Activated naive CD8-positive, alpha-beta T cell treated with anti-CD3 and anti-CD28 coated beads, Interleukin-2, amount 10 ng/mL, durations not matched to agents 7 days and 5 days (primary cell): Measurements from ENCODE around the gene SRRM2. TPM values are rescaled to one million over a fixed set of nuclear protein-coding genes. Genes with fewer than 3 reads are reported as not detected.

ENCODE experiments used
- ATAC-seq: fragments of 150-1000 bp; cut with Tn5 transposase; one replicate; pipeline ENCODE4 v1.10.0; 2021; ENCODE audit warnings: low read depth, moderate library complexity
- POLR2A ChIA-PET: fragments of 350-600 bp; sonication (Branson Sonifier 250); formaldehyde crosslinking; loops from one replicate; lab custom pipeline; 2021; ENCODE audit warnings: antibody characterized with exemption; lab: Charles Lee
- DNase-seq: peaks from one replicate; pipeline ENCODE4 v3.0.0; 2021
- H3K27ac Mint-ChIP-seq: one replicate; pipeline ENCODE4 v1.8.0; 2022; ENCODE audit warnings: mild to moderate bottlenecking, mixed read lengths
- H3K27me3 Mint-ChIP-seq: one replicate; pipeline ENCODE4 v1.8.0; 2022; ENCODE audit warnings: mild to moderate bottlenecking, moderate library complexity, mixed read lengths
- H3K36me3 Mint-ChIP-seq: one replicate; pipeline ENCODE4 v1.8.0; 2021; ENCODE audit warnings: mild to moderate bottlenecking, mixed read lengths
- H3K4me1 Mint-ChIP-seq: one replicate; pipeline ENCODE4 v1.8.0; 2021; ENCODE audit warnings: mixed read lengths
- H3K4me3 Mint-ChIP-seq: one replicate; pipeline ENCODE4 v1.8.0; 2022; ENCODE audit warnings: mild to moderate bottlenecking, moderate library complexity, mixed read lengths
- H3K9me3 Mint-ChIP-seq: one replicate; pipeline ENCODE4 v1.8.0; 2021; ENCODE audit warnings: mixed read lengths
- total RNA-seq, 2 experiments: library from RNA; stranded (reverse); gene quantifications; one replicate each; pipeline ENCODE4 v1.2.3, GENCODE V29; 2021

The SRRM2 gene
- total RNA-seq, 2 experiments from 2014 or later: 740 to 773 TPM

DNA sequence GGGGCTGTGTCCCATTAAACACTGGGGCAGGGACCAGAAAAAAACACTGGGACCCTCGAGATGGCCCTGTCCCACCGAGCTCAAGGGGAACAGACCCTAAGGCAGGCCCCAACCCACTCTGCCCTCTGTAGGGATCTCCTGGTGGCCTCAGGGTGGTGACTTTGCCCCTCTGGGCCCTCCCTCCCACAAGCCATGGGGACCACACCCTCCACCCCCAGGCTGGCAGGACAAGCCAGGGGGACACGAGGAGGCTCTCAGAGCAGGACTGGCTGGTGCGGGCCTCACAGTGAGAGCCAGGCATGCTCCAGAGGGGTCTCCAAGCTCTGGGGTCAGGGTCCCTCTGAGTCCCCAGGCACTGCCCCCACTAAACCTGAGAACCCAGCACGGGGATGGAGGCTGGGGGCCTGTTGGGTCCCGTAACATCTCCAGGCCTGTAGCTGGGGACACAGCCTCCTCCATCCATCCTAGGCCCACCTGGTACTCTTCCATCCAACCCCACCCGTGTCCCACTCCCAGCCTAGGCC lies 14.5 kb upstream of the SRRM2 start:
- H3K9me3 Mint-ChIP-seq: no peaks in the 10 kb centered on the region
- POLR2A ChIA-PET: no interaction called here
- H3K27me3 Mint-ChIP-seq: peaks cover 2% of the 10 kb centered on the region
- H3K27ac Mint-ChIP-seq: no peak overlapping the region
- no peak for ATAC-seq
- H3K4me1 Mint-ChIP-seq: peaks cover 10% of the 10 kb centered on the region
- no peak for DNase-seq
- H3K36me3 Mint-ChIP-seq: no peaks in the 10 kb centered on the region
- H3K4me3 Mint-ChIP-seq: no peak overlapping the region

DNA sequence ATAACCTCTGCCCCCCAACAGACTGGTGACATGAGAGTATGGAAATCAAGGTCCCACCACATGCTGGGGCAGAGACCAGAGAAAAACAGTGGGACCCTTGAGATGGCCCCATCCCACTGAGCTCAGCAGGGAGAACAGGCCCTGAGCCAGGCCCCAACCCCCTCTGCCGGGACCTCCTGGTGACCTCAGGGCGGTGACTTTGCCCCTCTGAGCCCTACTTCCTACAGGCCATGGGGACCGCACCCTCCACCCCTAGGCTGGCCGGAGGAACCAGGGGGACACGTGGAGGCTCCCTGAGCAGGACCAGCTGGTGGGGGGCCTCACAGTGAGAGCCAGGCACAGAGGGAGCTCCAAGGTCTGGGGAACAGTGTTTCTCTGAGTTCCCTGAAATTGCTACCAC lies 13.8 kb upstream of the SRRM2 start:
- Mint-ChIP-seq H3K27ac (peak overlapping the region; percentile 48), H3K27me3 (peaks cover 2% of the 10 kb centered on the region), H3K4me3 (no peak overlapping the region), H3K4me1 (peaks cover 10% of the 10 kb centered on the region), H3K9me3 (no peaks in the 10 kb centered on the region), H3K36me3 (no peaks in the 10 kb centered on the region)
- POLR2A ChIA-PET: interaction anchor here (2.3 kb wide), 1 partner anchor 14 kb away, joined by 12 read pairs; the partner anchor contains the start of gene SRRM2
- DNase-seq: no peak
- no peak for ATAC-seq

GRCh38 chr16:2739625-2740430 lies 12.6 kb upstream of the SRRM2 start:
- H3K4me1 Mint-ChIP-seq: peaks cover 10% of the 10 kb centered on the region
- peak; percentile 97 for ATAC-seq

GRCh38 chr16:2740476-2740875 lies 12.0 kb upstream of the SRRM2 start:
- H3K27me3 Mint-ChIP-seq: peaks cover 3% of the 10 kb centered on the region
- H3K9me3 Mint-ChIP-seq: no peaks in the 10 kb centered on the region

More at GRCh38 chr16:2739625-2740430, 12.6 kb upstream of the SRRM2 start:
- Mint-ChIP-seq H3K27me3 (peaks cover 3% of the 10 kb centered on the region), H3K9me3 (no peaks in the 10 kb centered on the region), H3K27ac (peak overlapping the region; percentile 88), H3K36me3 (no peaks in the 10 kb centered on the region), H3K4me3 (peak overlapping the region; percentile 35)
- peak; percentile 63 for DNase-seq
- POLR2A ChIA-PET: interaction anchor here (0.5 to 2.3 kb wide), 4 partner anchors 13 to 57 kb away, joined by 3 to 12 read pairs (median 3); partner anchors contain the start of genes KCTD5 and SRRM2

GRCh38 chr16:2741168-2741567 lies 11.3 kb upstream of the SRRM2 start:
- POLR2A ChIA-PET: interaction anchor here (1.3 to 2.3 kb wide), 2 partner anchors 12 to 59 kb away, joined by 3 to 12 read pairs; partner anchors contain the start of genes KCTD5 and SRRM2
- Mint-ChIP-seq H3K27ac (no peak overlapping the region), H3K4me1 (peaks cover 8% of the 10 kb centered on the region), H3K9me3 (no peaks in the 10 kb centered on the region), H3K4me3 (no peak overlapping the region), H3K36me3 (no peaks in the 10 kb centered on the region), H3K27me3 (peaks cover 3% of the 10 kb centered on the region)
- DNase-seq (no peak), ATAC-seq (no peak)

More at GRCh38 chr16:2740476-2740875, 12.0 kb upstream of the SRRM2 start:
- ATAC-seq: no peak
- Mint-ChIP-seq H3K4me3 (no peak overlapping the region), H3K27ac (peak overlapping the region; percentile 88), H3K36me3 (no peaks in the 10 kb centered on the region), H3K4me1 (peaks cover 8% of the 10 kb centered on the region)
- POLR2A ChIA-PET: interaction anchor here (0.5 to 2.3 kb wide), 3 partner anchors 12 to 27 kb away, joined by 3 to 12 read pairs (median 3); partner anchors contain the start of gene SRRM2
- no peak for DNase-seq

- no peak for DNase-seq
- no peaks in the 10 kb centered on the region for H3K36me3 Mint-ChIP-seq
- no peak for ATAC-seq
- peaks cover 8% of the 10 kb centered on the region for H3K4me1 Mint-ChIP-seq
- POLR2A ChIA-PET: no interaction called here
- H3K27ac Mint-ChIP-seq: no peak overlapping the region
- H3K4me3 Mint-ChIP-seq: no peak overlapping the region
- H3K9me3 Mint-ChIP-seq: no peaks in the 10 kb centered on the region
- peaks cover 3% of the 10 kb centered on the region for H3K27me3 Mint-ChIP-seq
Observed at GRCh38 chr16:2742323-2743006, 10.0 kb upstream of the SRRM2 start.

DNA sequence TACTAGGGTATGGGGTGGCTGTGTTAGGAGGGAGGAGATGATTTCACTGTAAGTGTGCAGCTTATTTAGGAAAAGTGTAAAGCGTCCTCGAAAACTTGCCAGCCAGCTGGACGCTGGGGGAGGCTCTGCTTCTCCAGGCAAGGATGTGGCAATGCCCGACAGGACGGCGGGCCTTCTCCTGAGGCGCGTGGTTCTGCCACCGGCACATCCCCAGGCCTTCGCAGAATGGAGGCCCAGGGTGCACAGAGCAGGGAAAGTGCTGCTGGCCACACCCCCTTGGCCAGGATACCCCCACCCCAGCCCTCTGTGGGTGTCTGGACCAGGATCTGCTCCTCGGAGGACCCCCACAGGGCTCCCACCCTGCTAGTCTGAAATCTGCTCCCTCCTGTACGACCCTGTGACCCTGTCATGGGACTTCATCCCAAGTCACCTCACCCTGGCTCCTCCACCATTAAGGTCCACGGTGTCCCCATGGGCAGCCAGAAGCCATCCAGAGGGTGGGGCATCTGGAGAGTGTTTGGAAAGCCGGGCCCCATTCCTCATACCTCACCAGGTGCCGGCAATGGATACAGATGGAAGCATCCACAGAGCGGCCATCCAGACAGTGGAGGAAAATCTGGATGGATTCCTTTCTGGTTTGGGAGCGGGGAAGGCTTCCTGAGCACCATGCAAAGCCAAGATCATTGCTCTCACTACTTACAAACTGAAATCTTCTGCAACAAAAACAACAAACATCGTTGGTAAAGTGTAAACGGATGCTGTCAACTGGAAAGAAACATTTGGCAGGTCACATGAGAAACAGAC lies 9.2 kb upstream of the SRRM2 start:
- Mint-ChIP-seq H3K27me3 (peaks cover 3% of the 10 kb centered on the region), H3K9me3 (no peaks in the 10 kb centered on the region), H3K4me1 (peaks cover 8% of the 10 kb centered on the region), H3K36me3 (no peaks in the 10 kb centered on the region), H3K27ac (no peak overlapping the region), H3K4me3 (no peak overlapping the region)
- POLR2A ChIA-PET: no interaction called here
- DNase-seq: no peak
- no peak for ATAC-seq

DNA sequence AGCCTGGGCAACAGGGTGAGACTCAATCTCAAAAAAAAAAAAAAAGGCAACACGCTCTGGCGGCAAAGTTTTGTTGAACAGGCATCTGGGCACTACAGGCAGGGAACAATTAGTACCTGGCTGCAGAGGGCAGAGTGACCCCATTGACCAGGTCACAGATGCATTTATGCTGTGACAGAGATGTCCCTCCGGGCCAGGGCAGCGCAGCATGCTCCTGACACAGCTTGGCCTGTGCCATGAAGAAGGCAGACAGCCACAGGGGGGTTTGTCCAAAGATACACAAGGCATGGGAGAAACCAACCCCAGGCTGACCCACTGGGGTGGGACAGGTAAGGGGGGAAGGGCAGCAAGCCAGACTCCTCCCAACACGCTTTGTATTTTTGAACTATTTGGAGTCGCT lies 7.7 kb upstream of the SRRM2 start:
- POLR2A ChIA-PET: interaction anchor here (0.7 kb wide), 1 partner anchor 8 kb away, joined by 3 read pairs; no protein-coding TSS in a partner anchor
- peaks cover 3% of the 10 kb centered on the region for H3K27me3 Mint-ChIP-seq
- peaks cover 2% of the 10 kb centered on the region for H3K36me3 Mint-ChIP-seq
- H3K4me1 Mint-ChIP-seq: peaks cover 14% of the 10 kb centered on the region
- ATAC-seq: no peak
- no peak for DNase-seq
- H3K9me3 Mint-ChIP-seq: no peaks in the 10 kb centered on the region
- no peak overlapping the region for H3K27ac Mint-ChIP-seq
- no peak overlapping the region for H3K4me3 Mint-ChIP-seq

DNA sequence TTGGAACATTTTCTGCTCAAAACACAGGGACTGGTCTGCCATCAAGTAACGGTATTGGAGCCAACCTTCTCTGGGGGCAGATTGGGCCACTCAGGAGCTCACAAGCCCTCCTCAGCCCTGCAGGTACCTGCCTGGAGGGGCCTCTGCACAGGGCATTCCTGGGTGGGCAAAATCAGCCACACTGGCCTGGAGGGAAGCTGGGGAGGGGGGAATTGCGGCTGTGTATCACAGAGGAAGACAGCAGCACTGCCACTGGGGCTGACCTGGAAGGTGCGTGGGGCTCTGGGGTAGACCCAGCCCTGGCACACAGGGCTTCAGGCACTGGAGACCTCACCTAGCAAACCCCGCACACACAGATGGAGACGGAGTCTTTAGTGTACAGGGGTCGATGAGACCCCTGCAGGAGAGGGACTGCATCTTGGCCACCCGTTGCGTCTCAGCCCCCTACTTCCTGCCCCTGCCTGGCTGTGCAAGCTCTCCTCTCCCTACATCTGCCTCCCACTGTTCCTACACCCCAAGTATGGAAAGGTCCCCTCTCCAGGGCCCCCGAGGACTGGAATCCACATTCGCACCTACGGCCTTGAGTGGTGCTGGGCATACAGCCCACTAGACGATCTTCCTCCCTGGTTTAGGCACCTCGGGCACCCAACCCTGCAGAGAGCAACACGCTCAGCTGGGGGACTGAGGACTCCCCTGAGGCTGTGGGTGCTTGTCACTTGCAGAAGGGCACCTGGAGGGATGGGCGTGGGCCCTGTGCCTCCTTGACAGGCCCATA lies 7.1 kb upstream of the SRRM2 start:
- Mint-ChIP-seq H3K4me1 (peaks cover 16% of the 10 kb centered on the region), H3K4me3 (no peak overlapping the region), H3K27ac (no peak overlapping the region), H3K9me3 (no peaks in the 10 kb centered on the region), H3K36me3 (peaks cover 2% of the 10 kb centered on the region), H3K27me3 (peaks cover 3% of the 10 kb centered on the region)
- no peak for DNase-seq
- no peak for ATAC-seq
- POLR2A ChIA-PET: interaction anchor here (0.6 to 1.2 kb wide), 4 partner anchors 8 to 579 kb away, joined by 3 to 4 read pairs (median 3); partner anchors contain the start of gene KCTD5

- ATAC-seq (no peak), DNase-seq (no peak)
- Mint-ChIP-seq H3K4me3 (no peak overlapping the region), H3K36me3 (peaks cover 2% of the 10 kb centered on the region), H3K27me3 (peaks cover 3% of the 10 kb centered on the region), H3K27ac (no peak overlapping the region), H3K4me1 (peaks cover 18% of the 10 kb centered on the region), H3K9me3 (no peaks in the 10 kb centered on the region)
- POLR2A ChIA-PET: interaction anchor here (0.6 to 1.2 kb wide), 3 partner anchors 18 to 579 kb away, joined by 3 to 4 read pairs (median 3); partner anchors contain the start of gene KCTD5
Observed at GRCh38 chr16:2745961-2746360, 6.5 kb upstream of the SRRM2 start.

DNA sequence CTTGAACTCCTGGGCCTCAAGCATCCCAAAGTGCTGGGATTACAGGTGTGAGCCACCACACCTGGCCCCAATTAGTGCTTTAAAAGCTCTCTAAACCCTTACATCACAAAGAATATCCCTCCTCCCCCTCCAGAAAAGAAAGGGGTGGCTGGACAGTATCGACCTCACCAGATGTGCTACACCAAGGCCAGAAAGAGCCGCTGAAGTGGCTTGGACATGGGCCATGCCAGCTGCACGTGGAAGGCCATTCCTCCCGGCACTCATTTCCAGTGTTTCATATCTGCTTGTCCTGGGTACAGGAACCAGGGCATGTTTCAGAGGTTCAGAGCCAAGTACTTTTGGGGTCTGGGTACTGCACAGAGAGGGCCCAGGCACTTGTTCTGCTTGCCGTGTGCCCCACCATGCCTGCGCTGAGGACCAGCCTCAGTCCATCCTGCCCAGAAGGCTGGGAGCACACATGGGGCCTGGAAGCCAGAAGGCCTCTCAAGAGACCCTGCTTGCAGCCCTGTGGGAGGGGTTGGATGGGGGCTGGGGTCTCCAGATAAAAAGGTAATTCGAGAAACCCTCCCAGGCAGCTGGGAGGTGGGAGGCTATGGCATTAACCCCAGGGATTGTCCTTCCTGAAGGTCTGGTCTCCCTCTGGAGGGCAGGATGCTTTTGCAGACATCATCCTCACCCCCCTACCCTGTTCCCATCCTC lies 3.5 kb upstream of the SRRM2 start:
- no peak for ATAC-seq
- Mint-ChIP-seq H3K27me3 (peaks cover 3% of the 10 kb centered on the region), H3K4me1 (peaks cover 28% of the 10 kb centered on the region), H3K36me3 (peaks cover 8% of the 10 kb centered on the region), H3K4me3 (no peak overlapping the region), H3K9me3 (no peaks in the 10 kb centered on the region), H3K27ac (peak overlapping the region; percentile 68)
- POLR2A ChIA-PET: no interaction called here
- no peak for DNase-seq
